Tibial nerve (tissue), 4 donors: ENCODE data around the gene SPAG8.

Experiments
- CTCF ChIP-seq, 5 experiments: fragments of 200-600 bp in 3 of 5; fragments of 450-650 bp in 2 of 5; sonication (generic) in 3 of 5; IDR thresholded peaks; one replicate each; pipeline ENCODE4 v1.5.1; 2016 to 2019; ENCODE audit warnings: antibody characterized with exemption in 5 of 5, mild to moderate bottlenecking in 3 of 5, moderate library complexity in 2 of 5
- EP300 ChIP-seq, 2 donors: sonication (generic); formaldehyde crosslinking; IDR thresholded peaks; one replicate each; pipeline ENCODE4 v1.6.1; 2017; ENCODE audit warnings: antibody characterized with exemption in 2 of 2, mild to moderate bottlenecking in 1 of 2

GRCh38 chr9:35774907-35775635 is 37.0 kb downstream of the SPAG8 start:
- TF ChIP-seq CTCF (IDR thresholded peaks at IDR 0.05) (no peak), EP300 (IDR thresholded peaks at IDR 0.05) (no peak)
